K562 (cell line): ENCODE measurements around the gene CCDC97. TPM values are rescaled to one million over a fixed set of nuclear protein-coding genes. Genes with fewer than 3 reads are reported as not detected.

ENCODE experiments used
- CBX3 ChIP-seq, 2 experiments: IDR thresholded peaks; 1 replicate in 1 of 2; 2 replicates in 1 of 2; pipeline ENCODE4 v1.6.1; 2012; ENCODE audit warnings: inconsistent platforms in 2 of 2, low read length in 2 of 2, borderline replicate concordance in 1 of 2, control low read depth in 1 of 2
- CSDE1 ChIP-seq, 2 experiments: fragments of 450-650 bp; IDR thresholded peaks; 2 replicates each; pipeline ENCODE4 v1.6.1; 2016; ENCODE audit warnings: mild to moderate bottlenecking in 1 of 2
- ETV1 ChIP-seq: fragments of 450-650 bp; conservative IDR thresholded peaks from 2 replicates; pipeline ENCODE4 v1.6.1; 2016; ENCODE audit warnings: missing genetic modification characterization, control low read depth, low read depth, missing compliant biosample characterization
- FOXK2 ChIP-seq, 2 experiments: fragments of 450-650 bp; IDR thresholded peaks in 1 of 2; conservative IDR thresholded peaks in 1 of 2; 2 replicates each; pipeline ENCODE4 v1.6.1; 2016; ENCODE audit warnings: low read depth in 2 of 2, mild to moderate bottlenecking in 1 of 2
- KLF1 ChIP-seq: fragments of 450-650 bp; IDR thresholded peaks from 2 replicates; pipeline ENCODE4 v1.6.1; 2016; ENCODE audit warnings: missing genetic modification characterization, missing compliant biosample characterization
- MEIS2 ChIP-seq: fragments of 450-650 bp; IDR thresholded peaks from 2 replicates; pipeline ENCODE4 v1.6.1; 2014; ENCODE audit warnings: mild to moderate bottlenecking; ENCODE audit not compliant: partially characterized antibody
- NBN ChIP-seq: fragments of 450-650 bp; IDR thresholded peaks from 2 replicates; pipeline ENCODE4 v1.6.1; 2016; ENCODE audit warnings: low read depth, mild to moderate bottlenecking
- NCOA1 ChIP-seq: fragments of 450-650 bp; IDR thresholded peaks from 2 replicates; pipeline ENCODE4 v1.6.1; 2016; ENCODE audit warnings: low read depth
- NFYB ChIP-seq: IDR thresholded peaks from 2 replicates; pipeline ENCODE4 v1.6.1; 2011; ENCODE audit warnings: mild to moderate bottlenecking, moderate library complexity; ENCODE audit not compliant: insufficient read length; ENCODE audit errors: extremely low read depth
- NR2C2 ChIP-seq, 2 experiments: fragments of 200-800 bp in 1 of 2; sonication (Bioruptor generic) in 1 of 2; sonication (generic) in 1 of 2; formaldehyde crosslinking in 1 of 2; IDR thresholded peaks; 2 replicates each; pipeline versions ENCODE4 v1.6.1 to v1.8.0; 2016 to 2022; ENCODE audit warnings: mild to moderate bottlenecking in 1 of 2, missing compliant biosample characterization in 1 of 2, missing genetic modification characterization in 1 of 2, missing genetic modification reagents in 1 of 2
- NR3C1 ChIP-seq: sonication (generic); formaldehyde crosslinking; IDR thresholded peaks from 2 replicates; pipeline ENCODE4 v1.8.1; 2022; ENCODE audit warnings: missing genetic modification reagents
- NR4A1 ChIP-seq, 2 experiments: fragments of 250-450 bp in 1 of 2; fragments of 450-650 bp in 1 of 2; sonication (Bioruptor Pico) in 1 of 2; IDR thresholded peaks; 2 replicates each; pipeline versions ENCODE4 v1.4.0 to v1.6.1; 2016 to 2020; ENCODE audit warnings: mild to moderate bottlenecking in 2 of 2, missing compliant biosample characterization in 1 of 2, missing genetic modification characterization in 1 of 2, moderate library complexity in 1 of 2
- POLR2A ChIP-seq: fragments of 450-650 bp; conservative IDR thresholded peaks from 2 replicates; pipeline ENCODE4 v1.6.1; 2016
- POLR2AphosphoS2 ChIP-seq: IDR thresholded peaks from 2 replicates; pipeline ENCODE4 v1.6.1; 2012; ENCODE audit warnings: low read length, improper control_type of control experiment
- SIN3B ChIP-seq: fragments of 450-650 bp; IDR thresholded peaks from 2 replicates; pipeline ENCODE4 v1.6.1; 2017; ENCODE audit warnings: low read depth, mild to moderate bottlenecking, moderate library complexity
- SMAD4 ChIP-seq: fragments of 250-450 bp; sonication (Bioruptor Pico); conservative IDR thresholded peaks from 2 replicates; pipeline ENCODE4 v1.8.0; 2021; ENCODE audit warnings: inconsistent platforms, mild to moderate bottlenecking, moderate library complexity
- SOX6 ChIP-seq: fragments of 450-650 bp; IDR thresholded peaks from 2 replicates; pipeline ENCODE4 v1.6.1; 2014; ENCODE audit warnings: mild to moderate bottlenecking
- SRSF3 ChIP-seq: fragments of 200-400 bp; formaldehyde crosslinking; IDR thresholded peaks from 2 replicates; pipeline ENCODE4 v1.6.1; 2016; ENCODE audit warnings: mild to moderate bottlenecking, low read length, moderate library complexity; ENCODE audit not compliant: insufficient read depth
- TCF7 ChIP-seq: sonication (generic); IDR thresholded peaks from 2 replicates; pipeline ENCODE4 v1.6.1; 2016; ENCODE audit warnings: antibody characterized with exemption, borderline replicate concordance
- TEAD4 ChIP-seq, 2 experiments: sonication (generic) in 1 of 2; formaldehyde crosslinking in 1 of 2; IDR thresholded peaks; 2 replicates each; pipeline versions ENCODE4 v1.6.1 to v1.8.0; 2012 to 2022; ENCODE audit warnings: borderline replicate concordance in 1 of 2, inconsistent platforms in 1 of 2, low read length in 1 of 2, mild to moderate bottlenecking in 1 of 2, missing genetic modification reagents in 1 of 2
- ZBTB17 ChIP-seq: fragments of 450-650 bp; formaldehyde crosslinking; IDR thresholded peaks from 2 replicates; pipeline ENCODE4 v1.4.0; 2020; ENCODE audit warnings: mild to moderate bottlenecking
- ZNF311 ChIP-seq: fragments of 250-450 bp; sonication (Bioruptor Pico); IDR thresholded peaks from 2 replicates; pipeline ENCODE4 v1.4.0; 2020; ENCODE audit warnings: mild to moderate bottlenecking, moderate library complexity
- polyA plus RNA-seq, 8 experiments: library from polyadenylated mRNA; depleted of rRNA in 4 of 8; stranded (reverse) in 5 of 8; unstranded in 3 of 8; fragments of >200 nt; fragmentation: Nextera tagmentation in 2 of 8; fragmentation: Illumina TruSeq in 1 of 8; extraction: Ambion mirVana in 2 of 8; extraction: Trizol in 1 of 8; gene quantifications; 2 replicates each; pipeline versions ENCODE4 v1.2.1 to v1.2.3, GENCODE V29; 2011 to 2014; ENCODE audit warnings: inconsistent platforms in 1 of 8, missing spikeins in 1 of 8
- total RNA-seq, 7 experiments: library from RNA; depleted of rRNA in 6 of 7; stranded (reverse); fragments of >200 nt in 6 of 7; fragmentation: Illumina TruSeq in 2 of 7; extraction: Trizol in 2 of 7; gene quantifications; 2 replicates each; pipeline versions ENCODE4 v1.2.1 to v1.2.3, GENCODE V29; 2011 to 2021; ENCODE audit warnings: low replicate concordance in 1 of 7
- TF ChIP-seq, protein P1 (sequence below): fragments of 200-800 bp; sonication (Bioruptor generic); IDR thresholded peaks from 2 replicates; pipeline ENCODE4 v1.6.1; 2017; ENCODE audit warnings: missing genetic modification characterization, missing compliant biosample characterization
- TF ChIP-seq, protein P2 (sequence below): fragments of 450-650 bp; conservative IDR thresholded peaks from 2 replicates; pipeline ENCODE4 v1.6.1; 2016; ENCODE audit warnings: missing genetic modification characterization, low read depth, mild to moderate bottlenecking, missing compliant biosample characterization, moderate library complexity

The CCDC97 gene
- total and polyA plus RNA-seq, 9 of the 15 experiments (the other 6 are each of a cell fraction or from before 2014, with no cell fraction given), result 0.60 to 16.5 (median 7.0) TPM

DNA sequence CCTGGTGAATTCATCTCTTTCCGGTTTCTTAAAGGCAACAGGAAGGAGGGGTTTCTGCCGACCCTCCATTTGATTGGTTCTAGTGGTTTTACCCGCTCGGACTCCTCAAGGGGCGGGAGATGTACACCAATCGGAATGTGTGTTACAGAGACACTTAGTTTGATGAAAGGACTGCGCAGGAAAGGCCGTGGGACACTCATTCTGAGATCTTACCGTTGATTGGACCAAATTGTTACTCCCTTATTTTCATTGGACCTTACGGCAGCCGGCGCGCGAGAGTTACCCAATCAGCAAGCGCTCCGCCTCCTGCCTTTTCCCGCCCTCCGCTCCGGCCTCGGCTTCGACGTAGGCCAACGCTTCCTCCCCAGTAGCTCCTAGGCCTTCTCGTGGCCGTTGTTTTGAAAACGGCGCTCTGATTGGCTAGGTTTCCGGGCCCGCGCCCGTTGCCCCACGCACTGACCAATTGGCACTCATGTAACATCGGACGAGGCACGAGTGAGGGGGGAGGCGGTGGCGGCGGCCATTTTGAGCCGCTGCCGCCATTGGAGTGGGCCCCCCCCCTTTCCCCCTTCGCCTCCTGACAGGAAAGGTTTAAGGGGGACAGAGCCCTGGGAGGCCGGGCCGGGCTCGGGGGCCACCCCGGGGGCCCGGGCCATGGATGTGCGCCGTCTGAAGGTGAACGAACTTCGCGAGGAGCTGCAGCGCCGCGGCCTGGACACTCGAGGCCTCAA is 46.0 kb upstream of the CCDC97 start, which contains the start of gene HNRNPUL1 (continued):
- TF ChIP-seq ZNF311 (CRISPR knock-in tag) (0 out of 2 replicates have a peak, but pooled peaks have one; percentile 27), NR2C2 (CRISPR knock-in tag; IDR thresholded peaks at IDR 0.05) (0 out of 2 replicates have a peak, but pooled peaks have one; percentile 44), NR2C2 (tag; IDR thresholded peaks at IDR 0.05) (peak; percentile 90), POLR2AphosphoS2 (peak; percentile 70; the same call in 1 of the 2 replicates), POLR2A (peak; percentile 54), FOXK2 (conservative IDR thresholded peaks at IDR 0.05 in 1 of 2, IDR thresholded peaks at IDR 0.05 in 1 of 2; ENCODE audit: low read depth in 2 of 2) (peak; percentile 83 to 88; a peak in 1 of 4 replicates), NFYB (peak; percentile 97), NBN (peak; percentile 81), SOX6 (peak; percentile 36), NR3C1 (0 out of 2 replicates have a peak, but pooled peaks have one; percentile 82), CSDE1 (IDR thresholded peaks at IDR 0.05) (peak in 1 of 2 experiments; percentile 92; a peak in 2 of 4 replicates), SMAD4 (CRISPR knock-in tag) (peak; percentile 86), TCF7 (peak; percentile 89; the same call in 1 of the 2 replicates), NCOA1 (no peak), MEIS2 (peak; percentile 58), TEAD4 (IDR thresholded peaks at IDR 0.05; ENCODE audit: low read length) (peak; percentile 31; the same call in 1 of the 2 replicates), TEAD4 (CRISPR knock-in tag; IDR thresholded peaks at IDR 0.05; ENCODE audit: borderline replicate concordance) (no peak), KLF1 (tag) (peak; percentile 30; the same call in 1 of the 2 replicates), ETV1 (tag) (peak; percentile 69), NR4A1 (CRISPR knock-in tag; IDR thresholded peaks at IDR 0.05) (0 out of 2 replicates have a peak, but pooled peaks have one; percentile 55), NR4A1 (tag; IDR thresholded peaks at IDR 0.05) (peak; percentile 83), ZBTB17 (CRISPR knock-in tag) (peak; percentile 73; the same call in 1 of the 2 replicates), SIN3B (0 out of 2 replicates have a peak, but pooled peaks have one; percentile 29), SRSF3 (no peak), CBX3 (IDR thresholded peaks at IDR 0.05; ENCODE audit: borderline replicate concordance in 1 of 2, low read length in 2 of 2) (no peak)
- TF ChIP-seq, protein P1, sequence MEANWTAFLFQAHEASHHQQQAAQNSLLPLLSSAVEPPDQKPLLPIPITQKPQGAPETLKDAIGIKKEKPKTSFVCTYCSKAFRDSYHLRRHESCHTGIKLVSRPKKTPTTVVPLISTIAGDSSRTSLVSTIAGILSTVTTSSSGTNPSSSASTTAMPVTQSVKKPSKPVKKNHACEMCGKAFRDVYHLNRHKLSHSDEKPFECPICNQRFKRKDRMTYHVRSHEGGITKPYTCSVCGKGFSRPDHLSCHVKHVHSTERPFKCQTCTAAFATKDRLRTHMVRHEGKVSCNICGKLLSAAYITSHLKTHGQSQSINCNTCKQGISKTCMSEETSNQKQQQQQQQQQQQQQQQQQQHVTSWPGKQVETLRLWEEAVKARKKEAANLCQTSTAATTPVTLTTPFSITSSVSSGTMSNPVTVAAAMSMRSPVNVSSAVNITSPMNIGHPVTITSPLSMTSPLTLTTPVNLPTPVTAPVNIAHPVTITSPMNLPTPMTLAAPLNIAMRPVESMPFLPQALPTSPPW, result peak; percentile 100
- TF ChIP-seq, protein P2, sequence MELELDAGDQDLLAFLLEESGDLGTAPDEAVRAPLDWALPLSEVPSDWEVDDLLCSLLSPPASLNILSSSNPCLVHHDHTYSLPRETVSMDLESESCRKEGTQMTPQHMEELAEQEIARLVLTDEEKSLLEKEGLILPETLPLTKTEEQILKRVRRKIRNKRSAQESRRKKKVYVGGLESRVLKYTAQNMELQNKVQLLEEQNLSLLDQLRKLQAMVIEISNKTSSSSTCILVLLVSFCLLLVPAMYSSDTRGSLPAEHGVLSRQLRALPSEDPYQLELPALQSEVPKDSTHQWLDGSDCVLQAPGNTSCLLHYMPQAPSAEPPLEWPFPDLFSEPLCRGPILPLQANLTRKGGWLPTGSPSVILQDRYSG, result 0 out of 2 replicates have a peak, but pooled peaks have one; percentile 42
